CD14-positive monocyte (primary cell): ENCODE data around the gene RASGEF1B. TPM values are rescaled to one million over a fixed set of nuclear protein-coding genes. Genes with fewer than 3 reads are reported as not detected.

ENCODE experiments used
- DNase-seq, 3 donors: peaks; one replicate each; pipeline ENCODE4 v3.0.0-alpha.2; 2011 to 2022
- H2AFZ ChIP-seq: 2 replicates; pipeline ENCODE4 v1.6.0; 2012; ENCODE audit warnings: mild to moderate bottlenecking, low read depth, low read length, inconsistent platforms; ENCODE audit not compliant: insufficient read depth, poor library complexity, severe bottlenecking
- H3K27ac ChIP-seq, 2 donors: 1 replicate in 1 of 2; 2 replicates in 1 of 2; pipeline ENCODE4 v1.5.1; 2012 to 2013; ENCODE audit warnings: low read length in 2 of 2, control low read depth in 1 of 2, inconsistent platforms in 1 of 2, low read depth in 1 of 2, mild to moderate bottlenecking in 1 of 2
- H3K27me3 ChIP-seq, 2 donors: one replicate each; pipeline versions ENCODE4 v1.6.0 to v1.6.1; 2011 to 2013; ENCODE audit warnings: low read length in 2 of 2; ENCODE audit not compliant: control insufficient read depth in 2 of 2, insufficient read depth in 2 of 2
- H3K36me3 ChIP-seq, 2 donors: replicated peaks in 1 of 2; 1 replicate in 1 of 2; 2 replicates in 1 of 2; pipeline versions ENCODE4 v1.5.1 to v1.6.1; 2012 to 2013; ENCODE audit warnings: low read length in 2 of 2, control low read depth in 1 of 2, inconsistent platforms in 1 of 2, mild to moderate bottlenecking in 1 of 2; ENCODE audit not compliant: insufficient read depth in 2 of 2, control insufficient read depth in 1 of 2
- H3K4me1 ChIP-seq, 2 donors: 1 replicate in 1 of 2; 2 replicates in 1 of 2; pipeline versions ENCODE4 v1.5.1 to v1.6.1; 2012 to 2013; ENCODE audit warnings: low read length in 2 of 2, control low read depth in 1 of 2, inconsistent platforms in 1 of 2, mild to moderate bottlenecking in 1 of 2, moderate library complexity in 1 of 2; ENCODE audit not compliant: insufficient read depth in 2 of 2, control insufficient read depth in 1 of 2
- H3K4me2 ChIP-seq: replicated peaks from 2 replicates; pipeline ENCODE3; 2012; ENCODE audit warnings: low read length, moderate library complexity, mild to moderate bottlenecking; ENCODE audit not compliant: poor library complexity, severe bottlenecking; ENCODE audit errors: extremely low read depth
- H3K4me3 ChIP-seq, 3 experiments: fragments of 200-600 bp in 1 of 3; sonication (generic) in 1 of 3; replicated peaks in 1 of 3; 1 replicate in 2 of 3; 2 replicates in 1 of 3; pipeline ENCODE4 v1.5.1; 2011 to 2013; ENCODE audit warnings: low read length in 3 of 3, mild to moderate bottlenecking in 3 of 3, control low read depth in 2 of 3, low read depth in 2 of 3, inconsistent platforms in 1 of 3, moderate library complexity in 1 of 3
- H3K79me2 ChIP-seq: 2 replicates; pipeline ENCODE4 v1.6.0; 2012; ENCODE audit warnings: mild to moderate bottlenecking, control low read depth, inconsistent platforms, low read length, moderate library complexity; ENCODE audit not compliant: insufficient read depth
- H3K9ac ChIP-seq: 2 replicates; pipeline ENCODE4 v1.6.0; 2017; ENCODE audit warnings: low read length, mild to moderate bottlenecking; ENCODE audit not compliant: insufficient read depth, poor library complexity, severe bottlenecking
- H3K9me3 ChIP-seq, 2 donors: replicated peaks in 1 of 2; 1 replicate in 1 of 2; 2 replicates in 1 of 2; pipeline versions ENCODE4 v1.5.1 to v1.6.1; 2012 to 2013; ENCODE audit warnings: low read length in 2 of 2, control low read depth in 1 of 2; ENCODE audit not compliant: control insufficient read depth in 1 of 2, insufficient read depth in 1 of 2
- H4K20me1 ChIP-seq: 2 replicates; pipeline ENCODE4 v1.6.0; 2012; ENCODE audit warnings: mild to moderate bottlenecking, low read length, control low read depth, moderate library complexity; ENCODE audit not compliant: insufficient read depth
- H3K27ac Mint-ChIP-seq, 7 donors: one replicate each; pipeline ENCODE4 v1.8.0; 2020; ENCODE audit warnings: mild to moderate bottlenecking in 7 of 7, mixed read lengths in 7 of 7, moderate library complexity in 6 of 7, inconsistent platforms in 2 of 7
- H3K27me3 Mint-ChIP-seq, 3 donors: one replicate each; pipeline ENCODE4 v1.8.0; 2021 to 2022; ENCODE audit warnings: low read depth in 3 of 3, mild to moderate bottlenecking in 3 of 3, mixed read lengths in 3 of 3, moderate library complexity in 3 of 3, inconsistent platforms in 1 of 3
- H3K36me3 Mint-ChIP-seq, 2 donors: one replicate each; pipeline ENCODE4 v1.8.0; 2020; ENCODE audit warnings: mixed read lengths in 2 of 2, inconsistent platforms in 1 of 2, mild to moderate bottlenecking in 1 of 2
- H3K4me1 Mint-ChIP-seq: one replicate; pipeline ENCODE4 v1.8.0; 2020; ENCODE audit warnings: mild to moderate bottlenecking, mixed read lengths
- H3K4me3 Mint-ChIP-seq, 2 donors: one replicate each; pipeline ENCODE4 v1.8.0; 2020; ENCODE audit warnings: mild to moderate bottlenecking in 2 of 2, mixed read lengths in 2 of 2, moderate library complexity in 1 of 2
- H3K9me3 Mint-ChIP-seq, 7 donors: one replicate each; pipeline ENCODE4 v1.8.0; 2020 to 2022; ENCODE audit warnings: mixed read lengths in 7 of 7, mild to moderate bottlenecking in 6 of 7, moderate library complexity in 6 of 7, inconsistent platforms in 2 of 7
- WGBS: methylation state at CpG from one replicate; pipeline ENCODE4 v1.1.5; 2013; ENCODE audit warnings: missing lambda C conversion rate; ENCODE audit not compliant: insufficient coverage; 5-methylcytosine and 5-hydroxymethylcytosine counted together
- intact Hi-C, 2 donors: fragments of 100-400 bp; cut with micrococcal nuclease; formaldehyde crosslinking; loops; one replicate each; pipeline versions ENCODE4 v1.15.0 to v1.15.1; 2023
- polyA plus RNA-seq, 3 donors: library from polyadenylated mRNA; depleted of rRNA in 1 of 3; unstranded in 2 of 3; stranded (reverse) in 1 of 3; fragments of 300-500 nt in 2 of 3; fragments of >200 nt in 1 of 3; fragmentation: Illumina TruSeq in 2 of 3; gene quantifications; 1 replicate in 2 of 3; 2 replicates in 1 of 3; pipeline ENCODE4 v1.2.3, GENCODE V29; 2012 to 2021
- TF ChIP-seq, protein P1 (sequence below): fragments of 200-600 bp; IDR thresholded peaks from one replicate; pipeline ENCODE4 v1.8.0; 2022; ENCODE audit warnings: antibody characterized with exemption, mild to moderate bottlenecking

RASGEF1B gene
- polyA plus RNA-seq, 3 donors: 20.3 to 76.9 (median 36.6) TPM

DNA sequence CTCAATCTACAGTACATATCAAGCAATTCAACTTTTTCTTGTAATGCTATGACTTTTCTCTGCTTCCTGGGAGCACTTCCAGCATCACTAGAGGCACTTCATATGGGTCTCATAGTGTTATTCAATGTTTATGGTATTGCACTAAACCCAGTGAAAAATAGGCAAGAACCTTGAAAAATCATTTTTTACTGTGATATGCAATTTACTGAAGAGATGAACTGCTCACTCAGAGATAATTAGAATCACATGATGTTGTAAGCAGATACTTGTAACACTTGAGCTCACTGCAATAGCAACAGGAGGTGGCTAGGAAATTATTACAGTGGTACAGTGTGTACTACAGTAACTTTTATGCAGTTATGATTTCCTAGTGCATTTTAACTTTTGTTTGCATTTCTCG is 93.3 kb downstream of the RASGEF1B start:
- Histone ChIP-seq H3K4me2 (no peak overlapping the region), H3K4me3 (no peak overlapping the region), H3K79me2 (no peaks in the 10 kb centered on the region), H3K4me1 (no peaks in the 10 kb centered on the region), H2AFZ (no peak overlapping the region), H3K9me3 (no peaks in the 10 kb centered on the region), H3K9ac (no peak overlapping the region), H3K27ac (no peak overlapping the region), H4K20me1 (no peaks in the 10 kb centered on the region), H3K27me3 (no peaks in the 10 kb centered on the region), H3K36me3 (no peaks in the 10 kb centered on the region)
- peaks cover 0 to 8% (median 0%) of the 10 kb centered on the region in 7 donors for H3K9me3 Mint-ChIP-seq
- no peak overlapping the region for H3K4me3 Mint-ChIP-seq
- H3K27ac Mint-ChIP-seq: no peak overlapping the region
- WGBS: no CpG with 5 or more reads among the region's 1 CpG
- H3K36me3 Mint-ChIP-seq: no peaks in the 10 kb centered on the region
- TF ChIP-seq, protein P1, sequence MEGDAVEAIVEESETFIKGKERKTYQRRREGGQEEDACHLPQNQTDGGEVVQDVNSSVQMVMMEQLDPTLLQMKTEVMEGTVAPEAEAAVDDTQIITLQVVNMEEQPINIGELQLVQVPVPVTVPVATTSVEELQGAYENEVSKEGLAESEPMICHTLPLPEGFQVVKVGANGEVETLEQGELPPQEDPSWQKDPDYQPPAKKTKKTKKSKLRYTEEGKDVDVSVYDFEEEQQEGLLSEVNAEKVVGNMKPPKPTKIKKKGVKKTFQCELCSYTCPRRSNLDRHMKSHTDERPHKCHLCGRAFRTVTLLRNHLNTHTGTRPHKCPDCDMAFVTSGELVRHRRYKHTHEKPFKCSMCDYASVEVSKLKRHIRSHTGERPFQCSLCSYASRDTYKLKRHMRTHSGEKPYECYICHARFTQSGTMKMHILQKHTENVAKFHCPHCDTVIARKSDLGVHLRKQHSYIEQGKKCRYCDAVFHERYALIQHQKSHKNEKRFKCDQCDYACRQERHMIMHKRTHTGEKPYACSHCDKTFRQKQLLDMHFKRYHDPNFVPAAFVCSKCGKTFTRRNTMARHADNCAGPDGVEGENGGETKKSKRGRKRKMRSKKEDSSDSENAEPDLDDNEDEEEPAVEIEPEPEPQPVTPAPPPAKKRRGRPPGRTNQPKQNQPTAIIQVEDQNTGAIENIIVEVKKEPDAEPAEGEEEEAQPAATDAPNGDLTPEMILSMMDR: no peak
- intact Hi-C loops: no loop called here
- H3K4me1 Mint-ChIP-seq: no peaks in the 10 kb centered on the region
- H3K27me3 Mint-ChIP-seq: peaks cover 0 to 3% (median 1%) of the 10 kb centered on the region in 3 donors
- no peak for DNase-seq

DNA sequence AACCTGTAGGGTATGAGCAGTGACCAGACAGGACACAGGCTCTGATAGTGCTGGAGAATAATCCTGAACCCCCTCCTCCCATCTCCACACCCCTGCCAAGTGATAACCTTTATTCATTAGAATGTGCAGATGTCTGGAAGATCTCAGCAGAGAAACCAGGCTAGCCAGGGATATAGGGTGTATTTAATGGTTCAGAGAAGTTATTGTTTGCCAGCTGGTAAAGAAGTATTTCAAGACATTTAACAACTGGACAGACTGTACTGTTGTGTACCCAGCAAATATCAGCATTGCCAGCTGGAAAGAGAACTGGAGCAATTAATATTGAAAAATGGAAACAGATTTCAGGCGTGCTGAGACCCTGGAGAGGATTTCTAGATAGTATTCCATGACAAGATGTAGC is 94.5 kb downstream of the RASGEF1B start:
- no CpG with 5 or more reads among the region's 1 CpG for WGBS
- Histone ChIP-seq H3K36me3 (no peaks in the 10 kb centered on the region), H3K27me3 (no peaks in the 10 kb centered on the region), H2AFZ (no peak overlapping the region), H3K4me3 (no peak overlapping the region), H4K20me1 (no peaks in the 10 kb centered on the region), H3K27ac (no peak overlapping the region), H3K9me3 (no peaks in the 10 kb centered on the region), H3K9ac (no peak overlapping the region), H3K79me2 (no peaks in the 10 kb centered on the region), H3K4me1 (no peaks in the 10 kb centered on the region), H3K4me2 (no peak overlapping the region)
- Mint-ChIP-seq H3K4me1 (no peaks in the 10 kb centered on the region), H3K27ac (no peak overlapping the region), H3K4me3 (no peak overlapping the region), H3K27me3 (peaks cover 0 to 3% (median 0%) of the 10 kb centered on the region in 3 donors), H3K36me3 (no peaks in the 10 kb centered on the region), H3K9me3 (peaks cover 0 to 6% (median 1%) of the 10 kb centered on the region in 7 donors)
- intact Hi-C loops: no loop called here
- no peak for DNase-seq
- TF ChIP-seq, protein P1: no peak
